H9 (cell line): ENCODE data around the gene BIRC3. TPM values are rescaled to one million over a fixed set of nuclear protein-coding genes. Genes with fewer than 3 reads are reported as not detected.
A peak's percentile ranks its signal among the peaks of the same experiment; 100 is the strongest.

Source experiments
- DNase-seq: peaks from one replicate; pipeline ENCODE4 v3.0.0-alpha.2; 2017
- H2AFZ ChIP-seq: one replicate; pipeline ENCODE4 v1.6.1; 2013; ENCODE audit warnings: mild to moderate bottlenecking, low read length, control low read depth, moderate library complexity
- H2AK5ac ChIP-seq: 2 replicates; pipeline ENCODE4 v1.6.1; 2013; ENCODE audit warnings: low read length, control low read depth, mixed read lengths; ENCODE audit not compliant: insufficient read length
- H2BK120ac ChIP-seq: one replicate; pipeline ENCODE4 v1.6.1; 2013; ENCODE audit warnings: low read depth, mild to moderate bottlenecking, low read length, control low read depth, inconsistent platforms; ENCODE audit not compliant: poor library complexity, severe bottlenecking
- H2BK12ac ChIP-seq: 2 replicates; pipeline ENCODE4 v1.6.1; 2013; ENCODE audit warnings: low read length, control low read depth, mixed read lengths, low read depth; ENCODE audit not compliant: insufficient read length
- H2BK15ac ChIP-seq: 2 replicates; pipeline ENCODE4 v1.6.1; 2013; ENCODE audit warnings: low read depth, low read length, control low read depth
- H2BK20ac ChIP-seq: one replicate; pipeline ENCODE4 v1.6.1; 2013; ENCODE audit warnings: low read depth, mild to moderate bottlenecking, low read length, control low read depth, inconsistent platforms; ENCODE audit not compliant: poor library complexity, severe bottlenecking
- H2BK5ac ChIP-seq: 2 replicates; pipeline ENCODE4 v1.6.1; 2013; ENCODE audit warnings: low read length, control low read depth, mixed read lengths; ENCODE audit not compliant: insufficient read length
- H3K14ac ChIP-seq: 2 replicates; pipeline ENCODE4 v1.6.1; 2013; ENCODE audit warnings: low read length, control low read depth; ENCODE audit not compliant: insufficient read depth
- H3K18ac ChIP-seq: 2 replicates; pipeline ENCODE4 v1.6.1; 2013; ENCODE audit warnings: low read depth, mild to moderate bottlenecking, mixed read lengths, low read length, control low read depth; ENCODE audit not compliant: insufficient read length
- H3K23ac ChIP-seq: 2 replicates; pipeline ENCODE4 v1.6.1; 2013; ENCODE audit warnings: low read length, control low read depth, mixed read lengths, low read depth; ENCODE audit not compliant: insufficient read length
- H3K23me2 ChIP-seq: 2 replicates; pipeline ENCODE4 v1.6.1; 2013; ENCODE audit warnings: low read depth, mild to moderate bottlenecking, mixed read lengths, low read length, control low read depth; ENCODE audit not compliant: insufficient read length, poor library complexity, severe bottlenecking
- H3K27ac ChIP-seq: 2 replicates; pipeline ENCODE4 v1.5.1; 2013; ENCODE audit warnings: low read length, control low read depth, mixed read lengths, low read depth; ENCODE audit not compliant: insufficient read length
- H3K27me3 ChIP-seq: 2 replicates; pipeline ENCODE4 v1.6.1; 2013; ENCODE audit warnings: low read length, control low read depth, inconsistent platforms; ENCODE audit not compliant: insufficient read depth
- H3K4ac ChIP-seq: 2 replicates; pipeline ENCODE4 v1.6.1; 2013; ENCODE audit warnings: low read depth, mild to moderate bottlenecking, control low read depth, inconsistent platforms, low read length, moderate library complexity
- H3K4me1 ChIP-seq: 2 replicates; pipeline ENCODE4 v1.6.1; 2013; ENCODE audit warnings: low read length, control low read depth, inconsistent platforms; ENCODE audit not compliant: insufficient read depth
- H3K4me2 ChIP-seq: 2 replicates; pipeline ENCODE4 v1.6.1; 2013; ENCODE audit warnings: low read length, control low read depth, mixed read lengths; ENCODE audit not compliant: insufficient read length, insufficient read depth
- H3K56ac ChIP-seq: 2 replicates; pipeline ENCODE4 v1.6.1; 2013; ENCODE audit warnings: low read depth, mild to moderate bottlenecking, mixed read lengths, low read length, control low read depth; ENCODE audit not compliant: insufficient read length
- H3K79me1 ChIP-seq: 2 replicates; pipeline ENCODE4 v1.6.1; 2013; ENCODE audit warnings: low read depth, mild to moderate bottlenecking, moderate library complexity, low read length, control low read depth, inconsistent platforms; ENCODE audit not compliant: insufficient read depth, poor library complexity, severe bottlenecking
- H3K79me2 ChIP-seq: 2 replicates; pipeline ENCODE4 v1.6.1; 2013; ENCODE audit warnings: low read length, control low read depth, inconsistent platforms; ENCODE audit not compliant: insufficient read depth
- H3K9ac ChIP-seq: 2 replicates; pipeline ENCODE4 v1.6.1; 2013; ENCODE audit warnings: low read length, control low read depth, mixed read lengths; ENCODE audit not compliant: insufficient read length; ENCODE audit errors: extremely low read depth
- H3K9me3 ChIP-seq: one replicate; pipeline ENCODE4 v1.6.1; 2013; ENCODE audit warnings: low read depth, low read length, inconsistent platforms; ENCODE audit not compliant: control insufficient read depth
- H3T11ph ChIP-seq: one replicate; pipeline ENCODE4 v1.6.1; 2013; ENCODE audit warnings: mild to moderate bottlenecking, low read length, control low read depth, inconsistent platforms
- H4K20me1 ChIP-seq: one replicate; pipeline ENCODE4 v1.6.1; 2013; ENCODE audit not compliant: control insufficient read depth, insufficient read length, insufficient read depth
- H4K5ac ChIP-seq: 2 replicates; pipeline ENCODE4 v1.6.1; 2013; ENCODE audit warnings: low read depth, mild to moderate bottlenecking, mixed read lengths, low read length, control low read depth; ENCODE audit not compliant: insufficient read length
- H4K8ac ChIP-seq: replicated peaks from 2 replicates; pipeline ENCODE4 v1.6.1; 2013; ENCODE audit warnings: low read length, control low read depth, mixed read lengths, low read depth; ENCODE audit not compliant: insufficient read length
- H4K91ac ChIP-seq: 2 replicates; pipeline ENCODE4 v1.6.1; 2013; ENCODE audit warnings: low read depth, mild to moderate bottlenecking, moderate library complexity, mixed read lengths, low read length, control low read depth; ENCODE audit not compliant: insufficient read length
- H3K27ac Mint-ChIP-seq, 3 experiments: 2 replicates in 2 of 3; 3 replicates in 1 of 3; pipeline ENCODE4 v1.8.0; 2020 to 2021; ENCODE audit warnings: mixed read lengths in 3 of 3, mild to moderate bottlenecking in 1 of 3, moderate library complexity in 1 of 3
- H3K27me3 Mint-ChIP-seq: 2 replicates; pipeline ENCODE4 v1.8.0; 2021; ENCODE audit warnings: low read depth, mild to moderate bottlenecking, moderate library complexity, mixed read lengths
- H3K36me3 Mint-ChIP-seq, 3 experiments: 2 replicates in 2 of 3; 3 replicates in 1 of 3; pipeline ENCODE4 v1.8.0; 2020 to 2021; ENCODE audit warnings: low read depth in 3 of 3, mixed read lengths in 3 of 3; ENCODE audit not compliant: insufficient read depth in 1 of 3
- H3K4me1 Mint-ChIP-seq, 2 experiments: 2 replicates each; pipeline ENCODE4 v1.8.0; 2020; ENCODE audit warnings: mixed read lengths in 2 of 2
- H3K4me3 Mint-ChIP-seq, 2 experiments: 2 replicates in 1 of 2; 3 replicates in 1 of 2; pipeline ENCODE4 v1.8.0; 2020 to 2021; ENCODE audit warnings: mild to moderate bottlenecking in 2 of 2, mixed read lengths in 2 of 2, moderate library complexity in 1 of 2
- H3K9me3 Mint-ChIP-seq, 2 experiments: 2 replicates in 1 of 2; 3 replicates in 1 of 2; pipeline ENCODE4 v1.8.0; 2020; ENCODE audit warnings: mild to moderate bottlenecking in 2 of 2, mixed read lengths in 2 of 2, moderate library complexity in 1 of 2
- WGBS: extraction: QIAGEN DNeasy Blood & Tissue Kit; methylation state at CpG from one replicate; pipeline ENCODE4 v1.1.7; 2013; ENCODE audit warnings: missing lambda C conversion rate, low lambda C conversion rate, mixed read lengths; ENCODE audit not compliant: insufficient read length; ENCODE audit errors: extremely low coverage; 5-methylcytosine and 5-hydroxymethylcytosine counted together
- total RNA-seq: library from RNA; stranded (reverse); gene quantifications from 2 replicates; pipeline ENCODE4 v1.2.1, GENCODE V29; 2021
- TF ChIP-seq, protein P1 (sequence below): fragments of 200-600 bp; sonication (generic); conservative IDR thresholded peaks from 3 replicates; pipeline ENCODE4 v1.8.0; 2021; ENCODE audit warnings: antibody characterized with exemption, mild to moderate bottlenecking

The BIRC3 gene
- total RNA-seq, 1 experiment from 2014 or later = 0.04 TPM

- Histone ChIP-seq H3K79me2 (no peaks in the 10 kb centered on the region), H4K5ac (no peak overlapping the region), H3K9me3 (no peaks in the 10 kb centered on the region), H3K79me1 (no peaks in the 10 kb centered on the region), H3K27me3 (no peaks in the 10 kb centered on the region), H2BK120ac (no peak overlapping the region), H4K91ac (no peak overlapping the region), H3T11ph (no peak overlapping the region), H3K14ac (no peak overlapping the region), H2BK20ac (no peak overlapping the region), H4K20me1 (no peaks in the 10 kb centered on the region), H2BK5ac (no peak overlapping the region), H3K4me1 (no peaks in the 10 kb centered on the region), H3K23ac (no peak overlapping the region), H3K4me2 (no peak overlapping the region), H4K8ac (no peak overlapping the region), H2BK12ac (no peak overlapping the region), H3K27ac (no peak overlapping the region), H3K4ac (no peak overlapping the region), H2AK5ac (no peak overlapping the region), H3K18ac (no peak overlapping the region), H2BK15ac (no peak overlapping the region), H3K23me2 (peaks cover 5% of the 10 kb centered on the region), H3K9ac (no peak overlapping the region), H2AFZ (no peak overlapping the region), H3K56ac (no peak overlapping the region)
- Mint-ChIP-seq H3K27ac (no peak overlapping the region; a peak in 1 of 7 replicates), H3K36me3 (no peaks in the 10 kb centered on the region), H3K4me1 (peaks cover 8 to 11% of the 10 kb centered on the region in 2 experiments), H3K4me3 (no peak overlapping the region), H3K9me3 (no peaks in the 10 kb centered on the region), H3K27me3 (no peaks in the 10 kb centered on the region)
- TF ChIP-seq, protein P1, sequence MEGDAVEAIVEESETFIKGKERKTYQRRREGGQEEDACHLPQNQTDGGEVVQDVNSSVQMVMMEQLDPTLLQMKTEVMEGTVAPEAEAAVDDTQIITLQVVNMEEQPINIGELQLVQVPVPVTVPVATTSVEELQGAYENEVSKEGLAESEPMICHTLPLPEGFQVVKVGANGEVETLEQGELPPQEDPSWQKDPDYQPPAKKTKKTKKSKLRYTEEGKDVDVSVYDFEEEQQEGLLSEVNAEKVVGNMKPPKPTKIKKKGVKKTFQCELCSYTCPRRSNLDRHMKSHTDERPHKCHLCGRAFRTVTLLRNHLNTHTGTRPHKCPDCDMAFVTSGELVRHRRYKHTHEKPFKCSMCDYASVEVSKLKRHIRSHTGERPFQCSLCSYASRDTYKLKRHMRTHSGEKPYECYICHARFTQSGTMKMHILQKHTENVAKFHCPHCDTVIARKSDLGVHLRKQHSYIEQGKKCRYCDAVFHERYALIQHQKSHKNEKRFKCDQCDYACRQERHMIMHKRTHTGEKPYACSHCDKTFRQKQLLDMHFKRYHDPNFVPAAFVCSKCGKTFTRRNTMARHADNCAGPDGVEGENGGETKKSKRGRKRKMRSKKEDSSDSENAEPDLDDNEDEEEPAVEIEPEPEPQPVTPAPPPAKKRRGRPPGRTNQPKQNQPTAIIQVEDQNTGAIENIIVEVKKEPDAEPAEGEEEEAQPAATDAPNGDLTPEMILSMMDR = peak; percentile 91
- WGBS = no CpG with 5 or more reads among the region's 1 CpG
- peak; percentile 82 for DNase-seq
Measured at GRCh38 chr11:102341844-102342318, 24.6 kb downstream of the BIRC3 start.
